ENCODE data around the gene REV3L. TPM values are rescaled to one million over a fixed set of nuclear protein-coding genes. Genes with fewer than 3 reads are reported as not detected.

Gene REV3L
- total and polyA plus RNA-seq, 2 donors (not counting 3 experiments of a cell fraction or from before 2014, with no cell fraction given): 6.0 to 22.7 TPM

- FAIRE-seq: no peak
- intact Hi-C loops (cut with micrococcal nuclease): no loop called here
- CTCF ChIA-PET: interaction anchor here (1.0 kb wide), 1 partner anchor 171 kb away, joined by 3 read pairs; no protein-coding TSS in a partner anchor
These were observed 175.7 kb downstream of the REV3L start for GRCh38 chr6:111307275-111307858.

More at GRCh38 chr6:111307275-111307858, 175.7 kb downstream of the REV3L start:
- no peak overlapping the region for H3K27ac ChIP-seq (ENCODE audit: insufficient read depth, low read depth, low read length)
- H3K4me1 ChIP-seq (ENCODE audit: control insufficient read depth, extremely low read depth, insufficient read depth, low read length): no peaks in the 10 kb centered on the region
- H3K9me3 ChIP-seq (replicated peaks; ENCODE audit: control insufficient read depth, insufficient read depth, low read length): no peaks in the 10 kb centered on the region
- H3K4me3 ChIP-seq (replicated peaks in 1 of 3; ENCODE audit: insufficient read depth in 1 of 3, low read depth in 1 of 3, low read length in 3 of 3): no peak overlapping the region
- H3K9ac ChIP-seq (replicated peaks; ENCODE audit: extremely low read depth, insufficient read depth, low read length): no peak overlapping the region
- no peaks in the 10 kb centered on the region for H3K9me1 ChIP-seq (replicated peaks; ENCODE audit: control insufficient read depth, extremely low read depth, insufficient read depth, low read length)
- peaks cover 4 to 5% of the 10 kb centered on the region in 2 experiments for H3K36me3 ChIP-seq (ENCODE audit: control insufficient read depth in 2 of 2, extremely low read depth in 1 of 2, insufficient read depth in 2 of 2, low read length in 2 of 2)
- no peaks in the 10 kb centered on the region for H4K20me1 ChIP-seq (replicated peaks; ENCODE audit: control insufficient read depth, extremely low read depth, insufficient read depth, low read length)
- POLR2A ChIA-PET: no interaction called here
- DNase-seq (ENCODE audit: low read depth, low spot score): no peak
- H2AFZ ChIP-seq (ENCODE audit: low read depth, low read length): no peak overlapping the region
- no peak overlapping the region for H3K4me2 ChIP-seq (ENCODE audit: insufficient read depth, low read length)
- no peaks in the 10 kb centered on the region for H3K79me2 ChIP-seq (ENCODE audit: control insufficient read depth, insufficient read depth, low read length)
- dilution Hi-C loops (cut with MboI; ENCODE audit: extremely low pct_ligation_motif_present, low sequenced_read_pairs): no loop called here
- BruUV-seq (replicated peaks): no TSS peak
- H3K27me3 ChIP-seq (ENCODE audit: control insufficient read depth in 2 of 2, insufficient read depth in 2 of 2, low read length in 2 of 2): no peaks in the 10 kb centered on the region
- TF ChIP-seq JUN (IDR thresholded peaks at IDR 0.05; ENCODE audit: borderline replicate concordance, insufficient read depth, insufficient read length, low read depth) (no peak), EZH2 (IDR thresholded peaks at IDR 0.05; ENCODE audit: borderline replicate concordance, low read depth, low read length, severe bottlenecking) (no peak), MYC (IDR thresholded peaks at IDR 0.05; ENCODE audit: low read depth, low read length) (no peak), MAX (IDR thresholded peaks at IDR 0.05; ENCODE audit: insufficient read depth, insufficient read length) (no peak), POLR2A (IDR thresholded peaks at IDR 0.05; ENCODE audit: low read depth, low read length) (no peak), CTCF (IDR thresholded peaks at IDR 0.05; ENCODE audit: extremely low read depth in 1 of 2, insufficient read depth in 1 of 2, low read depth in 1 of 2, low read length in 2 of 2) (no peak), FOS (IDR thresholded peaks at IDR 0.05; ENCODE audit: borderline replicate concordance, insufficient read depth, low read length) (no peak), GATA2 (IDR thresholded peaks at IDR 0.05; ENCODE audit: insufficient read depth, insufficient read length, low read depth, low read length) (no peak), POLR2AphosphoS5 (IDR thresholded peaks at IDR 0.05; ENCODE audit: insufficient read depth, low read depth, low read length) (no peak)

Data from endothelial cell of umbilical vein (primary cell).